Astrocyte (in vitro differentiated cells and primary cell): Measurements from ENCODE around the gene MYL4. TPM values are rescaled to one million over a fixed set of nuclear protein-coding genes. Genes with fewer than 3 reads are reported as not detected.
A peak's percentile ranks its signal among the peaks of the same experiment; 100 is the strongest.
"Not testable (repeated sequence)": the region's sequence is repeated elsewhere in the genome, so short reads cannot be mapped to it uniquely, and the experiment has no call there.

ENCODE experiments used
- DNase-seq: peaks from one replicate; pipeline ENCODE4 v3.0.0-alpha.2; 2010; ENCODE audit warnings: low read depth
- FAIRE-seq: peaks from 2 replicates; lab custom pipeline; 2011; peaks lifted over from hg19 to GRCh38; lab: Jason Lieb, UNC
- H2AFZ ChIP-seq: 2 replicates; pipeline ENCODE4 v1.6.0; 2012; ENCODE audit warnings: low read depth, low read length, inconsistent platforms
- H3K27ac ChIP-seq: 2 replicates; pipeline ENCODE4 v1.5.1; 2011; ENCODE audit warnings: low read depth, low read length, inconsistent platforms
- H3K27me3 ChIP-seq: 2 replicates; pipeline ENCODE4 v1.6.0; 2011; ENCODE audit warnings: low read length, inconsistent platforms; ENCODE audit not compliant: insufficient read depth
- H3K36me3 ChIP-seq: 2 replicates; pipeline ENCODE4 v1.5.1; 2011; ENCODE audit warnings: low read length, inconsistent platforms; ENCODE audit not compliant: insufficient read depth
- H3K4me1 ChIP-seq: 2 replicates; pipeline ENCODE4 v1.5.1; 2011; ENCODE audit warnings: low read length, inconsistent platforms; ENCODE audit not compliant: insufficient read depth
- H3K4me2 ChIP-seq: 2 replicates; pipeline ENCODE4 v1.6.0; 2012; ENCODE audit warnings: low read length, inconsistent platforms
- H3K4me3 ChIP-seq: 2 replicates; pipeline ENCODE4 v1.5.1; 2011; ENCODE audit warnings: low read depth, mild to moderate bottlenecking, low read length, inconsistent platforms; ENCODE audit not compliant: insufficient read depth
- H3K79me2 ChIP-seq: 2 replicates; pipeline ENCODE4 v1.6.0; 2012; ENCODE audit warnings: mild to moderate bottlenecking, low read length, inconsistent platforms; ENCODE audit not compliant: insufficient read depth
- H3K9ac ChIP-seq: 2 replicates; pipeline ENCODE4 v1.6.0; 2012; ENCODE audit warnings: mild to moderate bottlenecking, low read length, inconsistent platforms
- H3K9me3 ChIP-seq: 2 replicates; pipeline ENCODE4 v1.5.1; 2012; ENCODE audit warnings: low read depth, mild to moderate bottlenecking, low read length, inconsistent platforms; ENCODE audit not compliant: insufficient read depth
- H4K20me1 ChIP-seq: 2 replicates; pipeline ENCODE4 v1.6.0; 2012; ENCODE audit warnings: low read length, inconsistent platforms; ENCODE audit not compliant: insufficient read depth
- H3K27ac Mint-ChIP-seq: one replicate; pipeline ENCODE4 v1.8.0; 2021; ENCODE audit warnings: mild to moderate bottlenecking, mixed read lengths; ENCODE audit not compliant: unreplicated experiment
- H3K27me3 Mint-ChIP-seq: one replicate; pipeline ENCODE4 v1.8.0; 2021; ENCODE audit warnings: low read depth, mixed read lengths; ENCODE audit not compliant: unreplicated experiment
- H3K36me3 Mint-ChIP-seq: one replicate; pipeline ENCODE4 v1.8.0; 2021; ENCODE audit warnings: low read depth, mixed read lengths; ENCODE audit not compliant: unreplicated experiment
- H3K4me1 Mint-ChIP-seq: one replicate; pipeline ENCODE4 v1.8.0; 2021; ENCODE audit warnings: low read depth, mixed read lengths; ENCODE audit not compliant: unreplicated experiment
- H3K4me3 Mint-ChIP-seq: one replicate; pipeline ENCODE4 v1.8.0; 2021; ENCODE audit warnings: mild to moderate bottlenecking, moderate library complexity, mixed read lengths; ENCODE audit not compliant: unreplicated experiment
- H3K9me3 Mint-ChIP-seq: one replicate; pipeline ENCODE4 v1.8.0; 2021; ENCODE audit warnings: mild to moderate bottlenecking, mixed read lengths; ENCODE audit not compliant: unreplicated experiment
- EZH2 ChIP-seq: IDR thresholded peaks from 2 replicates; pipeline ENCODE4 v1.6.1; 2012; ENCODE audit warnings: mild to moderate bottlenecking, low read length, inconsistent platforms; ENCODE audit not compliant: insufficient read depth
- total RNA-seq: library from RNA; stranded (reverse); gene quantifications from 2 replicates; pipeline ENCODE4 v1.2.1, GENCODE V29; 2021
- TF ChIP-seq, protein P1 (sequence below): IDR thresholded peaks from 2 replicates; pipeline ENCODE4 v1.5.1; 2011; ENCODE audit warnings: low read depth, mild to moderate bottlenecking, inconsistent platforms, low read length, moderate library complexity; ENCODE audit not compliant: insufficient read depth

MYL4 gene
- total RNA-seq, 1 donor from 2014 or later = 22.7 TPM

DNA sequence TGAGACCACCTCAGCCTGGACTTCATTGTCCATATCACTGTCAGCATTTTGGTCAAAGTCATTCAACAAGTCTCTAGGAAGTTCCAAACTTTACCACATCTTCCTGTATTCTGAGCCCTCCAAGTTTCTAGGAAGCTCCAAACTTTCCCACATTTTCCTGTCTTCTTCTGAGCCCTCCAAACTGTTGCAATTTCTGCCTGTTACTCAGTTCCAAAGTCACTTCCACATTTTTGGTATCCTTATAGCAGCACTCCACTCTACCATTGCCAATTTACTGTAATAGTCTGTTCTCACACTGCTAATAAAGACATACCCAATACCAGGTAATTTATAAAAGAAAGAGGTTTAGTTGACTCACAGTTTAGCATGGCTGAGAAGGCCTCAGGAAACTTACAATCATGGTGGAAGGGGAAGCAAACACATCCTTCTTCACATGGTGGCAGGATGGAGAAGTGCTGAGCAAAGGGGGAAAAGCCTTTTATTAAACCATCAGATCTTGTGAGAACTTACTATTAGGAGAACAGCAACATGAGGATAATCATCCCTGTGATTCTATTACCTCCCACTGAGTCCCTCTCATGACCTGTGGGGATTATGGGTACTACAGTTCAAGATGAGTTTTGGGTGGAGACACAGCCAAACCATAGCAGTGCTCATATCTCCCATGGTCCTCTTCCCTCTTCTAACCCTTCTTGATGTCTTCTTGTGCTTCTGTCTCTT is 60.6 kb downstream of the MYL4 start:
- H3K4me2 ChIP-seq, H3K27ac ChIP-seq, H3K79me2 ChIP-seq, H3K9me3 ChIP-seq, H2AFZ ChIP-seq, H3K4me3 ChIP-seq, H3K9me3 Mint-ChIP-seq, H3K9ac ChIP-seq, FAIRE-seq, H3K36me3 ChIP-seq, H4K20me1 ChIP-seq, H3K27me3 Mint-ChIP-seq, DNase-seq, H3K27me3 ChIP-seq: not testable (repeated sequence)
- Mint-ChIP-seq H3K4me1 (peaks cover 59% of the 10 kb centered on the region), H3K27ac (peak overlapping the region; percentile 37), H3K4me3 (peak overlapping the region; percentile 17), H3K36me3 (peaks cover 11% of the 10 kb centered on the region)
- peaks cover 33% of the 10 kb centered on the region for H3K4me1 ChIP-seq

DNA sequence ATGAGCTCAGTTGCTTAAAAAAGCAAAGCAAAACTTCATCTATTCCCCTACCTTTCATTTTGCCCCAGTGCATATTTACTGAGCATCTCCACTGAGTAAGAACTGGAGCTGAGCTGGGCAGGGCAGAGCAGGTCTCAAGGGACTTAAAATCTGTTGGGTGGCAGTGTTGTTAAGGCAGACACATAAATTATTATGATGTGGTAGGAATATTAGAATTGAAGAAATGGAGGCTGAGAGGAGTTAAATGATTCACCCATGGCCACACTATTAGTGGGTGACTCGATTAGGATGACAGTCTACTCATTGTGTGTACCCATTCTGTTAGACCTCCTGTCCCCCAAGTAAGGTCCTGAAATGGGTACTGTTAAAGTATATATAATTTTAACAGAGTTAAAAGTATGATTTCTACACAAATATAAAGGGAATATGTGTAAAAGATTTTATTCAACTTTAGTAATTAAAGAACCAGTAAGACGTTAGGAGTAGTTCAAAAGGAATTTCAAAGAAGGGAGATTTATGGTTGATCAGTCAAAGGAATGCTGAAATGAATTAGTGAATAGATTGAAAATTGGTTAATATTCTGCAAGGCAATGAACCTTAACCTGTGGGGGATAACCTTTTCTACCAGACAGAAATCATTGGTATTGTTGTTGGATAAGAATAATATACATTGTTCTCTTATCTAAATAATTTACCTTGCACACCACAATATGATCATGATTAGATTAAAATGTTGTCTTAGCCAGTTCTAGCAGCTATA is 62.0 kb downstream of the MYL4 start:
- no peak for FAIRE-seq
- TF ChIP-seq, protein P1, sequence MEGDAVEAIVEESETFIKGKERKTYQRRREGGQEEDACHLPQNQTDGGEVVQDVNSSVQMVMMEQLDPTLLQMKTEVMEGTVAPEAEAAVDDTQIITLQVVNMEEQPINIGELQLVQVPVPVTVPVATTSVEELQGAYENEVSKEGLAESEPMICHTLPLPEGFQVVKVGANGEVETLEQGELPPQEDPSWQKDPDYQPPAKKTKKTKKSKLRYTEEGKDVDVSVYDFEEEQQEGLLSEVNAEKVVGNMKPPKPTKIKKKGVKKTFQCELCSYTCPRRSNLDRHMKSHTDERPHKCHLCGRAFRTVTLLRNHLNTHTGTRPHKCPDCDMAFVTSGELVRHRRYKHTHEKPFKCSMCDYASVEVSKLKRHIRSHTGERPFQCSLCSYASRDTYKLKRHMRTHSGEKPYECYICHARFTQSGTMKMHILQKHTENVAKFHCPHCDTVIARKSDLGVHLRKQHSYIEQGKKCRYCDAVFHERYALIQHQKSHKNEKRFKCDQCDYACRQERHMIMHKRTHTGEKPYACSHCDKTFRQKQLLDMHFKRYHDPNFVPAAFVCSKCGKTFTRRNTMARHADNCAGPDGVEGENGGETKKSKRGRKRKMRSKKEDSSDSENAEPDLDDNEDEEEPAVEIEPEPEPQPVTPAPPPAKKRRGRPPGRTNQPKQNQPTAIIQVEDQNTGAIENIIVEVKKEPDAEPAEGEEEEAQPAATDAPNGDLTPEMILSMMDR = no peak
- TF ChIP-seq EZH2 = no peak

DNA sequence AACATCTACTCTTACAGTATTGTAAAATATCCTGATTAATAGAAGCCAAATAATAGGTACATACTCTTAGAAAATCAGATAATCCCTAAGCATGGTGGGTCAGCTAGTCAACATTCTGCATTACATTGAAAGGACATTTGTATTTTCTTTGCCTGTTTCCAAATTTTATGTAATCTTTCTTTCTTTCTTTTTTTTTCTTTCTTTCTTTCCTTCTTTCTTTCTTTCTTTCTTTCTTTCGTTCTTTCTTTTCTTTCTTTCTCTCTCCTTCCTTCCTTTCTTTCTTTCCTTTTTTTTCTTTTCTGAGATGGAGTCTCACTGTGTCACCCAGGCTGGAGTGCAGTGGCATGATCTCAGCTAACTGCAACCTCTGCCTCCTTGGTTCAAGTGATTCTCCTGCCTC is 63.3 kb downstream of the MYL4 start:
- H3K36me3 Mint-ChIP-seq = peaks cover 16% of the 10 kb centered on the region
- H3K79me2 ChIP-seq = no peaks in the 10 kb centered on the region
- no peak overlapping the region for H3K4me3 Mint-ChIP-seq
- H2AFZ ChIP-seq = no peak overlapping the region
- no peaks in the 10 kb centered on the region for H3K27me3 Mint-ChIP-seq
- H3K27me3 ChIP-seq = no peaks in the 10 kb centered on the region
- H3K9ac ChIP-seq = no peak overlapping the region
- no peak overlapping the region for H3K4me3 ChIP-seq
- H3K9me3 Mint-ChIP-seq = peaks cover 13% of the 10 kb centered on the region
- H3K4me1 ChIP-seq = peaks cover 34% of the 10 kb centered on the region
- no peaks in the 10 kb centered on the region for H3K36me3 ChIP-seq
- no peak for FAIRE-seq
- no peak for DNase-seq
- H3K4me1 Mint-ChIP-seq = peaks cover 63% of the 10 kb centered on the region
- no peak overlapping the region for H3K27ac ChIP-seq
- TF ChIP-seq, protein P1 = no peak
- TF ChIP-seq EZH2 = no peak
- H3K9me3 ChIP-seq = no peaks in the 10 kb centered on the region
- H3K4me2 ChIP-seq = no peak overlapping the region
- H3K27ac Mint-ChIP-seq = peak overlapping the region; percentile 75
- H4K20me1 ChIP-seq = no peaks in the 10 kb centered on the region

More for the DNA sequence above, 62.0 kb downstream of the MYL4 start:
- Mint-ChIP-seq H3K27ac (no peak overlapping the region), H3K4me3 (no peak overlapping the region), H3K4me1 (peaks cover 63% of the 10 kb centered on the region), H3K9me3 (peaks cover 10% of the 10 kb centered on the region), H3K36me3 (peaks cover 11% of the 10 kb centered on the region), H3K27me3 (no peaks in the 10 kb centered on the region)
- no peaks in the 10 kb centered on the region for H3K27me3 ChIP-seq
- no peaks in the 10 kb centered on the region for H3K79me2 ChIP-seq
- H3K4me3 ChIP-seq = no peak overlapping the region
- H3K4me2 ChIP-seq = no peak overlapping the region
- no peak overlapping the region for H2AFZ ChIP-seq
- no peaks in the 10 kb centered on the region for H3K36me3 ChIP-seq
- no peaks in the 10 kb centered on the region for H3K9me3 ChIP-seq
- no peak for DNase-seq
- no peaks in the 10 kb centered on the region for H4K20me1 ChIP-seq
- no peak overlapping the region for H3K27ac ChIP-seq
- H3K4me1 ChIP-seq = peaks cover 37% of the 10 kb centered on the region
- H3K9ac ChIP-seq = no peak overlapping the region
